ENCODE measurements around the gene TSSK2. TPM values are rescaled to one million over a fixed set of nuclear protein-coding genes. Genes with fewer than 3 reads are reported as not detected.
"Not testable (repeated sequence)": the region's sequence is repeated elsewhere in the genome, so short reads cannot be mapped to it uniquely, and the experiment has no call there.

Gene TSSK2
- total and polyA plus RNA-seq, 2 experiments from 2014 or later = not detected

- 93% methylated on average over 12 of the region's 13 CpGs for WGBS (ENCODE audit: low lambda C conversion rate, missing lambda C conversion rate)
- Histone ChIP-seq H3K9me2 (replicated peaks; ENCODE audit: insufficient read depth) (no peaks in the 10 kb centered on the region), H4K20me1 (ENCODE audit: insufficient read depth, poor library complexity, severe bottlenecking) (no peaks in the 10 kb centered on the region), H3K36me3 (replicated peaks; ENCODE audit: insufficient read depth, low read depth) (no peaks in the 10 kb centered on the region), H2AFZ (no peak overlapping the region), H3K27me3 (no peaks in the 10 kb centered on the region), H3K4me1 (ENCODE audit: insufficient read depth) (peaks cover 3% of the 10 kb centered on the region), H3K27ac (no peak overlapping the region), H3K4me2 (no peak overlapping the region), H3K4me3 (no peak overlapping the region), H3K9me3 (ENCODE audit: low read depth) (no peaks in the 10 kb centered on the region), H3K79me2 (peaks cover 7% of the 10 kb centered on the region)
- DNase-seq (ENCODE audit: low spot score) = no peak
- TF ChIP-seq EZH2phosphoT487 (IDR thresholded peaks at IDR 0.05; ENCODE audit: low read depth, severe bottlenecking, unreplicated experiment) (no peak), EZH2 (IDR thresholded peaks at IDR 0.05; ENCODE audit: borderline replicate concordance) (no peak), CTCF (IDR thresholded peaks at IDR 0.05; ENCODE audit: poor library complexity) (no peak)
Measured at GRCh38 chr22:19082793-19083192, 48.3 kb upstream of the TSSK2 start.

- H3K36me3 ChIP-seq (replicated peaks; ENCODE audit: insufficient read depth, low read depth); H3K4me3 ChIP-seq; H3K4me1 ChIP-seq (ENCODE audit: insufficient read depth); DNase-seq (ENCODE audit: low spot score); H2AFZ ChIP-seq; H3K9me2 ChIP-seq (replicated peaks; ENCODE audit: insufficient read depth); H4K20me1 ChIP-seq (ENCODE audit: insufficient read depth, poor library complexity, severe bottlenecking); H3K9me3 ChIP-seq (ENCODE audit: low read depth); H3K27ac ChIP-seq; H3K27me3 ChIP-seq; H3K4me2 ChIP-seq: not testable (repeated sequence)
- H3K79me2 ChIP-seq = peaks cover 13% of the 10 kb centered on the region
- 76% methylated on average over 5 of the region's 30 CpGs for WGBS (ENCODE audit: low lambda C conversion rate, missing lambda C conversion rate)
Measured at GRCh38 chr22:19084126-19084525, 47.0 kb upstream of the TSSK2 start.

GRCh38 chr22:19084586-19084985 is 46.5 kb upstream of the TSSK2 start:
- not testable (repeated sequence) for H3K27ac ChIP-seq; DNase-seq (ENCODE audit: low spot score); H3K4me2 ChIP-seq; H3K4me1 ChIP-seq (ENCODE audit: insufficient read depth); H3K4me3 ChIP-seq; H4K20me1 ChIP-seq (ENCODE audit: insufficient read depth, poor library complexity, severe bottlenecking); H3K9me2 ChIP-seq (replicated peaks; ENCODE audit: insufficient read depth); H2AFZ ChIP-seq; H3K27me3 ChIP-seq; H3K9me3 ChIP-seq (ENCODE audit: low read depth); H3K36me3 ChIP-seq (replicated peaks; ENCODE audit: insufficient read depth, low read depth)
- no CpG with 5 or more reads among the region's 32 CpGs for WGBS (ENCODE audit: low lambda C conversion rate, missing lambda C conversion rate)
- H3K79me2 ChIP-seq = peaks cover 18% of the 10 kb centered on the region

- peak; percentile 41 for DNase-seq (ENCODE audit: low spot score)
- no peaks in the 10 kb centered on the region for H3K36me3 ChIP-seq (replicated peaks; ENCODE audit: insufficient read depth, low read depth)
- peaks cover 25% of the 10 kb centered on the region for H3K79me2 ChIP-seq
- H3K27me3 ChIP-seq = no peaks in the 10 kb centered on the region
- WGBS (ENCODE audit: low lambda C conversion rate, missing lambda C conversion rate) = 55% methylated on average over 1 of the region's 1 CpG
- no peak overlapping the region for H3K4me3 ChIP-seq
- TF ChIP-seq CTCF (IDR thresholded peaks at IDR 0.05; ENCODE audit: poor library complexity) (peak; percentile 46), EZH2 (IDR thresholded peaks at IDR 0.05; ENCODE audit: borderline replicate concordance) (no peak)
- no peaks in the 10 kb centered on the region for H3K9me2 ChIP-seq (replicated peaks; ENCODE audit: insufficient read depth)
- H3K4me2 ChIP-seq = no peak overlapping the region
- H3K4me1 ChIP-seq (ENCODE audit: insufficient read depth) = peaks cover 3% of the 10 kb centered on the region
- H2AFZ ChIP-seq = no peak overlapping the region
- peaks cover 5% of the 10 kb centered on the region for H4K20me1 ChIP-seq (ENCODE audit: insufficient read depth, poor library complexity, severe bottlenecking)
- H3K27ac ChIP-seq = peak overlapping the region; percentile 82
- no peaks in the 10 kb centered on the region for H3K9me3 ChIP-seq (ENCODE audit: low read depth)
Measured at GRCh38 chr22:19085233-19085718, 45.8 kb upstream of the TSSK2 start.

Measured in hepatocyte (in vitro differentiated cells).